HG03565 (cell line): ENCODE measurements around the gene STOX2.
"Not testable (repeated sequence)": the region's sequence is repeated elsewhere in the genome, so short reads cannot be mapped to it uniquely, and the experiment has no call there.

Source experiments
- ATAC-seq: cut with Tn5 transposase; IDR thresholded peaks from one replicate; pipeline ENCODE4 v1.9.1; 2021; ENCODE audit warnings: mild to moderate bottlenecking, moderate library complexity; ENCODE audit not compliant: unreplicated experiment

The STOX2 gene

GRCh38 chr4:184019076-184019475 is 114.0 kb downstream of the STOX2 start:
- ATAC-seq: no peak

- ATAC-seq: no peak
These were observed 114.8 kb downstream of the STOX2 start for GRCh38 chr4:184019667-184020623.

GRCh38 chr4:184021389-184021788 is 116.3 kb downstream of the STOX2 start:
- ATAC-seq: no peak

GRCh38 chr4:184022679-184023383 is 117.7 kb downstream of the STOX2 start:
- ATAC-seq: no peak

- ATAC-seq: no peak
These were observed 119.5 kb downstream of the STOX2 start for GRCh38 chr4:184024637-184025036.

GRCh38 chr4:184028561-184029374 is 123.7 kb downstream of the STOX2 start:
- ATAC-seq: no peak

GRCh38 chr4:184030036-184030435 is 124.9 kb downstream of the STOX2 start:
- ATAC-seq: no peak

GRCh38 chr4:184030764-184031163 is 125.7 kb downstream of the STOX2 start:
- ATAC-seq: no peak

- ATAC-seq: no peak
These were observed 127.0 kb downstream of the STOX2 start for GRCh38 chr4:184032091-184032490.

GRCh38 chr4:184039963-184040383 is 134.9 kb downstream of the STOX2 start:
- ATAC-seq: no peak

GRCh38 chr4:184041156-184041555 is 136.0 kb downstream of the STOX2 start:
- no peak for ATAC-seq

- ATAC-seq: no peak
These were observed 141.0 kb downstream of the STOX2 start for GRCh38 chr4:184046148-184046547.

GRCh38 chr4:184051262-184051661 is 146.2 kb downstream of the STOX2 start:
- not testable (repeated sequence) for ATAC-seq

- no peak for ATAC-seq
These were observed 147.5 kb downstream of the STOX2 start for GRCh38 chr4:184052616-184053015.

- no peak for ATAC-seq
These were observed 148.3 kb downstream of the STOX2 start for GRCh38 chr4:184053434-184053833.

GRCh38 chr4:184056877-184057276 is 151.8 kb downstream of the STOX2 start:
- ATAC-seq: no peak

- no peak for ATAC-seq
These were observed 152.9 kb downstream of the STOX2 start for GRCh38 chr4:184058026-184058425.

GRCh38 chr4:184059099-184059498 is 154.0 kb downstream of the STOX2 start:
- no peak for ATAC-seq

- no peak for ATAC-seq
These were observed 156.5 kb downstream of the STOX2 start for GRCh38 chr4:184061582-184061981.

GRCh38 chr4:184062769-184063168 is 157.7 kb downstream of the STOX2 start:
- no peak for ATAC-seq

GRCh38 chr4:184064877-184065276 is 159.8 kb downstream of the STOX2 start:
- no peak for ATAC-seq
